GM23338 (cell line): ENCODE data around the gene DPYD. TPM values are rescaled to one million over a fixed set of nuclear protein-coding genes. Genes with fewer than 3 reads are reported as not detected.

Source experiments
- ATAC-seq: fragments of 200-7000 bp; cut with Tn5 transposase; 3 replicates; pipeline ENCODE4 v1.9.1; 2020
- DNase-seq: peaks from one replicate; pipeline ENCODE4 v3.0.0-alpha.2; 2015; ENCODE audit warnings: low spot score
- H2AFZ ChIP-seq: fragments of 200-600 bp; sonication (generic); 2 replicates; pipeline ENCODE4 v1.8.0; 2016; ENCODE audit warnings: antibody characterized with exemption, mild to moderate bottlenecking, moderate library complexity
- H3F3A ChIP-seq: fragments of 200-600 bp; sonication (generic); replicated peaks from 2 replicates; pipeline ENCODE4 v1.8.0; 2017; ENCODE audit warnings: antibody characterized with exemption, mixed run types, low read depth
- H3K27ac ChIP-seq: fragments of 200-600 bp; sonication (generic); 2 replicates; pipeline ENCODE4 v1.6.1; 2016; ENCODE audit warnings: low read depth
- H3K27me3 ChIP-seq: fragments of 200-600 bp; sonication (generic); 2 replicates; pipeline ENCODE4 v1.8.0; 2016; ENCODE audit warnings: mild to moderate bottlenecking, mixed run types, moderate library complexity; ENCODE audit not compliant: insufficient read depth
- H3K36me3 ChIP-seq: fragments of 200-600 bp; sonication (generic); 2 replicates; pipeline ENCODE4 v1.8.0; 2016; ENCODE audit warnings: mild to moderate bottlenecking; ENCODE audit not compliant: insufficient read depth
- H3K4me1 ChIP-seq: fragments of 200-600 bp; sonication (generic); 2 replicates; pipeline ENCODE4 v1.8.0; 2016; ENCODE audit warnings: mild to moderate bottlenecking, moderate library complexity; ENCODE audit not compliant: insufficient read depth
- H3K4me2 ChIP-seq: fragments of 200-600 bp; sonication (generic); 2 replicates; pipeline ENCODE4 v1.7.1; 2017; ENCODE audit warnings: mixed run types
- H3K4me3 ChIP-seq: fragments of 200-600 bp; sonication (generic); 2 replicates; pipeline ENCODE4 v1.6.1; 2016; ENCODE audit warnings: mixed run types
- H3K79me2 ChIP-seq: fragments of 200-600 bp; sonication (generic); replicated peaks from 2 replicates; pipeline ENCODE4 v1.8.0; 2017; ENCODE audit warnings: mild to moderate bottlenecking; ENCODE audit not compliant: insufficient read depth
- H3K9me2 ChIP-seq: fragments of 200-600 bp; sonication (generic); 2 replicates; pipeline ENCODE4 v1.8.0; 2017; ENCODE audit not compliant: insufficient read depth
- H4K20me1 ChIP-seq: fragments of 200-600 bp; sonication (generic); replicated peaks from 2 replicates; pipeline ENCODE4 v1.8.0; 2017; ENCODE audit warnings: mild to moderate bottlenecking; ENCODE audit not compliant: insufficient read depth
- H3K27ac Mint-ChIP-seq: 2 replicates; pipeline ENCODE4 v1.8.0; 2020; ENCODE audit warnings: inconsistent platforms, mild to moderate bottlenecking, moderate library complexity, mixed read lengths
- H3K27me3 Mint-ChIP-seq: 3 replicates; pipeline ENCODE4 v1.8.0; 2022; ENCODE audit warnings: low read depth, mild to moderate bottlenecking, moderate library complexity, mixed read lengths, inconsistent platforms; ENCODE audit not compliant: insufficient read depth, poor library complexity
- H3K36me3 Mint-ChIP-seq: 3 replicates; pipeline ENCODE4 v1.8.0; 2021; ENCODE audit warnings: low read depth, mild to moderate bottlenecking, inconsistent platforms, moderate library complexity, mixed read lengths
- H3K4me1 Mint-ChIP-seq: 3 replicates; pipeline ENCODE4 v1.8.0; 2020; ENCODE audit warnings: mild to moderate bottlenecking, inconsistent platforms, mixed read lengths
- H3K4me3 Mint-ChIP-seq: 3 replicates; pipeline ENCODE4 v1.8.0; 2021; ENCODE audit warnings: moderate library complexity, mild to moderate bottlenecking, inconsistent platforms, mixed read lengths
- H3K9me3 Mint-ChIP-seq: 3 replicates; pipeline ENCODE4 v1.8.0; 2020; ENCODE audit warnings: moderate library complexity, mild to moderate bottlenecking, inconsistent platforms, mixed read lengths
- CREB1 ChIP-seq: fragments of 250-450 bp; sonication (Bioruptor Pico); IDR thresholded peaks from 2 replicates; pipeline ENCODE4 v1.5.0; 2020; ENCODE audit warnings: low read depth, mild to moderate bottlenecking, moderate library complexity
- ETS1 ChIP-seq: IDR thresholded peaks from 2 replicates; pipeline ENCODE4 v1.6.1; 2016; ENCODE audit warnings: antibody characterized with exemption
- JUNB ChIP-seq: IDR thresholded peaks from one replicate; pipeline ENCODE4 v1.6.1; 2016; ENCODE audit warnings: antibody characterized with exemption; ENCODE audit not compliant: unreplicated experiment
- NANOG ChIP-seq: IDR thresholded peaks from 2 replicates; pipeline ENCODE4 v1.6.1; 2016; ENCODE audit warnings: antibody characterized with exemption, borderline replicate concordance
- POLR2AphosphoS5 ChIP-seq: IDR thresholded peaks from 2 replicates; pipeline ENCODE4 v1.6.1; 2016; ENCODE audit warnings: antibody characterized with exemption, low read depth
- REST ChIP-seq: IDR thresholded peaks from one replicate; pipeline ENCODE4 v1.6.1; 2018; ENCODE audit warnings: antibody characterized with exemption; ENCODE audit not compliant: unreplicated experiment
- ZNF462 ChIP-seq: fragments of 250-450 bp; sonication (Bioruptor Pico); IDR thresholded peaks from 2 replicates; pipeline ENCODE4 v1.5.0; 2020; ENCODE audit warnings: mild to moderate bottlenecking, moderate library complexity
- polyA plus RNA-seq: library from polyadenylated mRNA; unstranded; fragments of >200 nt; fragmentation: Nextera tagmentation; extraction: Ambion mirVana; gene quantifications from 2 replicates; pipeline ENCODE4 v1.2.1, GENCODE V29; 2016
- total RNA-seq: library from RNA; depleted of rRNA; stranded (reverse); fragments of >200 nt; shearing (Covaris generic); gene quantifications from 2 replicates; pipeline ENCODE4 v1.2.3, GENCODE V29; 2014

The DPYD gene
- total and polyA plus RNA-seq, 2 experiments from 2014 or later, result 0.50 to 1.6 TPM

GRCh38 chr1:97245682-97246081 is 675.2 kb downstream of the DPYD start:
- Histone ChIP-seq H3K36me3 (no peaks in the 10 kb centered on the region), H3K9me2 (no peaks in the 10 kb centered on the region), H2AFZ (no peak overlapping the region), H3K4me2 (no peak overlapping the region), H3K27me3 (no peaks in the 10 kb centered on the region), H3K79me2 (no peaks in the 10 kb centered on the region), H4K20me1 (no peaks in the 10 kb centered on the region), H3K4me1 (no peaks in the 10 kb centered on the region), H3K27ac (no peak overlapping the region), H3K4me3 (no peak overlapping the region), H3F3A (no peaks in the 10 kb centered on the region)
- no peak overlapping the region for H3K27ac Mint-ChIP-seq
- H3K9me3 Mint-ChIP-seq, result no peaks in the 10 kb centered on the region
- TF ChIP-seq ZNF462 (CRISPR knock-in tag), result no peak
- H3K4me1 Mint-ChIP-seq, result no peaks in the 10 kb centered on the region
- H3K27me3 Mint-ChIP-seq, result no peaks in the 10 kb centered on the region
- ATAC-seq (no peak), DNase-seq (no peak)
- H3K4me3 Mint-ChIP-seq, result no peak overlapping the region
- H3K36me3 Mint-ChIP-seq, result no peaks in the 10 kb centered on the region

GRCh38 chr1:97245026-97245425 is 675.8 kb downstream of the DPYD start:
- Histone ChIP-seq H2AFZ (no peak overlapping the region), H4K20me1 (no peaks in the 10 kb centered on the region), H3K27ac (no peak overlapping the region), H3K4me3 (no peak overlapping the region), H3K79me2 (no peaks in the 10 kb centered on the region), H3K4me1 (no peaks in the 10 kb centered on the region), H3K9me2 (no peaks in the 10 kb centered on the region), H3F3A (no peaks in the 10 kb centered on the region), H3K36me3 (no peaks in the 10 kb centered on the region), H3K27me3 (no peaks in the 10 kb centered on the region), H3K4me2 (no peak overlapping the region)
- Mint-ChIP-seq H3K36me3 (no peaks in the 10 kb centered on the region), H3K4me1 (no peaks in the 10 kb centered on the region), H3K27me3 (no peaks in the 10 kb centered on the region), H3K9me3 (no peaks in the 10 kb centered on the region), H3K4me3 (no peak overlapping the region), H3K27ac (no peak overlapping the region)
- no peak for ATAC-seq
- no peak for DNase-seq
- no peak for TF ChIP-seq REST
- no peak for TF ChIP-seq CREB1 (CRISPR knock-in tag)
- TF ChIP-seq NANOG, result no peak
- TF ChIP-seq ETS1, result no peak
- TF ChIP-seq JUNB, result no peak
- TF ChIP-seq POLR2AphosphoS5, result no peak
